ENCODE measurements around the gene CNNM2.

Gene CNNM2

DNA sequence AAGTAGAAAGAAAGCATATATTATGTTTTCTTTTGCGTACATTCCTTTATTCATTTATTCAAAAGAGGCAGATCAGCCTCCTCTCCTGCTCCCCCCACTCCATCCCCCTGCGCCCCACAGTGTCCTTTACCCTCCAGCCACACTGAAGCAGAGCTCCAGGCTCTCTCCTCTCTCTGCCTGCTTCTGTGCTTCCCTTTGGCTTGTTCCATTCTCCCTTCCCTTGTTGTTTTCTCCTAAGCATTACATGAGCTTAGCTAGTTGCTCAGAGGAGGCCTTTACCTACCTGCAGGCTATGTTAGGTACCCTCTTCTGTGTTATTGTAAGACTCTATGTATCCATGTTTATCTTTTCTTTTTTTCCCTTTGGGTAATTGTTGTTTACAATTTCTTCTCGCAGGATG lies 27.4 kb downstream of the CNNM2 start:
- Histone ChIP-seq H3K4me3 (ENCODE audit: low read length in 2 of 2) (no peak overlapping the region), H3K9ac (ENCODE audit: low read depth in 1 of 2, low read length in 2 of 2) (no peak overlapping the region), H3K4me1 (ENCODE audit: control insufficient read depth in 2 of 2, insufficient read depth in 2 of 2, low read length in 2 of 2) (peaks cover 0 to 5% of the 10 kb centered on the region in 2 donors), H3K27me3 (ENCODE audit: control insufficient read depth in 2 of 2, insufficient read depth in 2 of 2, low read length in 2 of 2) (no peaks in the 10 kb centered on the region), H3K36me3 (ENCODE audit: control insufficient read depth in 2 of 2, insufficient read depth in 2 of 2, low read length in 2 of 2) (no peaks in the 10 kb centered on the region), H3K27ac (ENCODE audit: low read depth in 2 of 2, low read length in 2 of 2) (no peak overlapping the region), H3K9me3 (ENCODE audit: control insufficient read depth in 2 of 2, low read length in 2 of 2) (no peaks in the 10 kb centered on the region)

DNA sequence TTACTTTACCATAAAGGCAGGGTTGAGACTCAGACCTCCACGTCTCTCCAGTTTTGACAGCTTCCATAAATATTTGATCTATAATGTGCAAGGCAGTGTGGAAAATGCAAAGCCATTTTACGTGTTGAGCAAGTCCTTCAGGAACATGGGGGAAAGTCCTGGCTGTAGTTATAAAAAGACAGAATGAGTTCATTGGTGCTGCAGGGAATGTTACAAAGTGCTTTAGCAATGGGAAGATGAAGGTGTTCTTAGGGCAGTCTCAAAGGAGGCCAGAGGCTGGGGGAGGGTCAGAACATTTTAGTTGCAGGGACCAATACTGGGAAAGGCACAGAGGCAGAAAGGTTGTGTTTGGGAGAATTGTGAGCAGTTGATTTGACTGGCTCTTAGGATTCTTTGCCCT lies 27.9 kb downstream of the CNNM2 start:
- Histone ChIP-seq H3K4me1 (ENCODE audit: control insufficient read depth in 2 of 2, insufficient read depth in 2 of 2, low read length in 2 of 2) (peaks cover 0 to 5% of the 10 kb centered on the region in 2 donors), H3K9me3 (ENCODE audit: control insufficient read depth in 2 of 2, low read length in 2 of 2) (no peaks in the 10 kb centered on the region), H3K9ac (ENCODE audit: low read depth in 1 of 2, low read length in 2 of 2) (no peak overlapping the region), H3K27me3 (ENCODE audit: control insufficient read depth in 2 of 2, insufficient read depth in 2 of 2, low read length in 2 of 2) (no peaks in the 10 kb centered on the region), H3K4me3 (ENCODE audit: low read length in 2 of 2) (no peak overlapping the region), H3K36me3 (ENCODE audit: control insufficient read depth in 2 of 2, insufficient read depth in 2 of 2, low read length in 2 of 2) (no peaks in the 10 kb centered on the region), H3K27ac (ENCODE audit: low read depth in 2 of 2, low read length in 2 of 2) (no peak overlapping the region)

DNA sequence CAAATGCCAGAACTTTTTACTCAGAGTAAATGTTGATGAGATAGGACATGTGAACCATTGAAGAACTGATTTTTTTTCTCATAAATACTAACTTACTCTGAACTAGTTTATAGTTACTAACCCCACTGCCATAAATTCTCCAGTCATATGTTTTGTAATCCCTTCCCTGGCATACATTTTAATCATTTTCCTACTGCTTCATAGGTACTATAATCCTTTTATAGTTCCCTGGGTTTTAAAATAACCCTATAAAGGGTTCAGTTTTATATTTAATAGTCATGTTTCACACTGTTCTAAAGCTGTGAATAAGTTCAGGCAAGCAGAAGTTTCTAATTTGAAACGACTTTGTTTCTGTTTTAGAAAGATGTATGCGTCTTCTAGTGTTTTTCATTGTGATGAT lies 28.9 kb downstream of the CNNM2 start:
- H3K4me3 ChIP-seq (ENCODE audit: low read length in 2 of 2): no peak overlapping the region
- H3K4me1 ChIP-seq (ENCODE audit: control insufficient read depth in 2 of 2, insufficient read depth in 2 of 2, low read length in 2 of 2): peaks cover 0 to 5% of the 10 kb centered on the region in 2 donors
- no peak overlapping the region for H3K9ac ChIP-seq (ENCODE audit: low read depth in 1 of 2, low read length in 2 of 2)
- H3K27me3 ChIP-seq (ENCODE audit: control insufficient read depth in 2 of 2, insufficient read depth in 2 of 2, low read length in 2 of 2): no peaks in the 10 kb centered on the region
- no peaks in the 10 kb centered on the region for H3K36me3 ChIP-seq (ENCODE audit: control insufficient read depth in 2 of 2, insufficient read depth in 2 of 2, low read length in 2 of 2)
- no peak overlapping the region for H3K27ac ChIP-seq (ENCODE audit: low read depth in 2 of 2, low read length in 2 of 2)
- H3K9me3 ChIP-seq (ENCODE audit: control insufficient read depth in 2 of 2, low read length in 2 of 2): no peaks in the 10 kb centered on the region

DNA sequence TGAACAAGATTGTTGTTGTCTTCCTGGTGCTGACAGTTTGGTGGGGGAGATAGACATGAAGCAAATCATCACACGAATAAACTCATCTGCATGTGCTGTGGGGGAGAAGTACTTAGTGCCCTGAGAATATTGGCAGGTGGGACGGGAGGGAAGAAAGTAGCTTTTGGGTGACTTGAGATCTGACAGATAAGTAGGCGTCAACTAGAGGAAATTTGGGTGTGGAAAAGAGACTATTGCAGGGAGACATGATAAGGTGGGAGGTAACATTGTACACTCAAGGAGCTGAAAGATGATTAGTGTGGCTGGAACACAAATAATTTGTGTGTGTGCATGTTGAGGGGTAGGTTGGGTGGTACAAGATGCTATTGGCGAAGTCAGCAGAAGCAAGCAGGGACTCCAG lies 30.1 kb downstream of the CNNM2 start:
- Histone ChIP-seq H3K36me3 (ENCODE audit: control insufficient read depth in 2 of 2, insufficient read depth in 2 of 2, low read length in 2 of 2) (no peaks in the 10 kb centered on the region), H3K4me3 (ENCODE audit: low read length in 2 of 2) (no peak overlapping the region), H3K4me1 (ENCODE audit: control insufficient read depth in 2 of 2, insufficient read depth in 2 of 2, low read length in 2 of 2) (peaks cover 0 to 8% of the 10 kb centered on the region in 2 donors), H3K27me3 (ENCODE audit: control insufficient read depth in 2 of 2, insufficient read depth in 2 of 2, low read length in 2 of 2) (no peaks in the 10 kb centered on the region), H3K9me3 (ENCODE audit: control insufficient read depth in 2 of 2, low read length in 2 of 2) (no peaks in the 10 kb centered on the region), H3K27ac (ENCODE audit: low read depth in 2 of 2, low read length in 2 of 2) (no peak overlapping the region), H3K9ac (ENCODE audit: low read depth in 1 of 2, low read length in 2 of 2) (no peak overlapping the region)

DNA sequence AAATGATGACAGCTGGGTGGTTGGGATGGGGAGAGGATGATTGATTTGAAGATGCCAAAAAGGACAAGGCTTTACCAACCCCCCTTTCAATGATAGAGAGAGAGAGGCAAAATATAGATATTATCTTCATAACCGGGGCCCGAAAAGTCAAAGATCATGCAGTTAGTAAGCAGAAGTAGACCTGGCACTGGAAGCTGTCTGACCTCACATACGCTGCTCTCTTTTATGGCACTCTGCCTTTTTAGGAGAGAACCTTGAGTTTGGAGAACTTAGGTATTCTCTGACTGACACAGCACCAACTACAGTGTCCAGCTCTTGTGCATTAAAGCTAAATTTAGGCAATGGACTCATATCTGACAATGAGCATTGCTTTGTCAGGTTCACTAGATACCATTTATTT lies 30.7 kb downstream of the CNNM2 start:
- no peaks in the 10 kb centered on the region for H3K9me3 ChIP-seq (ENCODE audit: control insufficient read depth in 2 of 2, low read length in 2 of 2)

DNA sequence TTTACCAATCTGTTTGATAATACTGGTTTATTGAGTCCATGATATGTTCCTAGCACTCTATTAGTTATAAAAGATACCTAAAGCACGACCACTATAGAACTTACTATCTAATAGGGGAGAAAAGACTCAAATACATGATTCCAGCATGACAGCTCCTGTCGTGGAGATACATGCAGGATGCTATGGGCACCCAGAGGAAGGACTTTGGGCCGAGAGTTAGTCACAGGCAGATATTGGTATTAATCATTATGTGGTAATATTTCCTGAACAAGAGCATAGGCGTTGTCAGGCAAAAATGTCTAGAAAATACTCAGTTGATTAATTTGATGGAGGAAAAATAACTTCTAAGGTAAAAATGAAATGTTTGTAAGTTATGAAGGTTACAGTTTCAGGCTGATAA lies 31.8 kb downstream of the CNNM2 start:
- Histone ChIP-seq H3K27me3 (ENCODE audit: control insufficient read depth in 2 of 2, insufficient read depth in 2 of 2, low read length in 2 of 2) (no peaks in the 10 kb centered on the region), H3K4me1 (ENCODE audit: control insufficient read depth in 2 of 2, insufficient read depth in 2 of 2, low read length in 2 of 2) (peaks cover 0 to 8% of the 10 kb centered on the region in 2 donors), H3K9me3 (ENCODE audit: control insufficient read depth in 2 of 2, low read length in 2 of 2) (no peaks in the 10 kb centered on the region), H3K27ac (ENCODE audit: low read depth in 2 of 2, low read length in 2 of 2) (no peak overlapping the region), H3K9ac (ENCODE audit: low read depth in 1 of 2, low read length in 2 of 2) (no peak overlapping the region), H3K4me3 (ENCODE audit: low read length in 2 of 2) (no peak overlapping the region), H3K36me3 (ENCODE audit: control insufficient read depth in 2 of 2, insufficient read depth in 2 of 2, low read length in 2 of 2) (peaks cover 0 to 2% of the 10 kb centered on the region in 2 donors)

More for the DNA sequence above, 30.7 kb downstream of the CNNM2 start:
- Histone ChIP-seq H3K4me1 (ENCODE audit: control insufficient read depth in 2 of 2, insufficient read depth in 2 of 2, low read length in 2 of 2) (peaks cover 0 to 8% of the 10 kb centered on the region in 2 donors), H3K27me3 (ENCODE audit: control insufficient read depth in 2 of 2, insufficient read depth in 2 of 2, low read length in 2 of 2) (no peaks in the 10 kb centered on the region), H3K36me3 (ENCODE audit: control insufficient read depth in 2 of 2, insufficient read depth in 2 of 2, low read length in 2 of 2) (no peaks in the 10 kb centered on the region), H3K27ac (ENCODE audit: low read depth in 2 of 2, low read length in 2 of 2) (no peak overlapping the region), H3K9ac (ENCODE audit: low read depth in 1 of 2, low read length in 2 of 2) (no peak overlapping the region), H3K4me3 (ENCODE audit: low read length in 2 of 2) (no peak overlapping the region)

DNA sequence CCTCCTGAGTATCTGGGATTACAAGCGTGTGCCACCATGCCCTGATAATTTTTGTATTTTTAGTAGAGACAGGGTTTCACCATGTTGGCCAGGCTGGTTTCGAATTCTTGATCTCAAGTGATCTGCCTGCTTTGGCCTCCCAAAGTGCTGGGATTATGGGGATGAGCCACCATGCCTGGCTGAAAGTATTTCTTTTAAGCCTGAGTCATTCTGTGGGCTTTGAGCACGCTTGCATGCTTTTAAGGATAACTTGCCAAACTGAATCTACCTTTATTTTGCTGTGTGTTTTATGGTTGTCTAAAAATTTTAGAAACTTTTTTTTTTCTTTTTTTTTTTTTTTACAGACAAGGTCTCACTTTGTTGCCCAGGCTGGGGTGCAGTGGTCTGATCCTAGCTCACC lies 33.2 kb downstream of the CNNM2 start:
- Histone ChIP-seq H3K4me3 (ENCODE audit: low read length in 2 of 2) (no peak overlapping the region), H3K36me3 (ENCODE audit: control insufficient read depth in 2 of 2, insufficient read depth in 2 of 2, low read length in 2 of 2) (peaks cover 0 to 2% of the 10 kb centered on the region in 2 donors), H3K9ac (ENCODE audit: low read depth in 1 of 2, low read length in 2 of 2) (no peak overlapping the region), H3K27me3 (ENCODE audit: control insufficient read depth in 2 of 2, insufficient read depth in 2 of 2, low read length in 2 of 2) (no peaks in the 10 kb centered on the region), H3K27ac (ENCODE audit: low read depth in 2 of 2, low read length in 2 of 2) (no peak overlapping the region), H3K4me1 (ENCODE audit: control insufficient read depth in 2 of 2, insufficient read depth in 2 of 2, low read length in 2 of 2) (peaks cover 0 to 3% of the 10 kb centered on the region in 2 donors), H3K9me3 (ENCODE audit: control insufficient read depth in 2 of 2, low read length in 2 of 2) (no peaks in the 10 kb centered on the region)

DNA sequence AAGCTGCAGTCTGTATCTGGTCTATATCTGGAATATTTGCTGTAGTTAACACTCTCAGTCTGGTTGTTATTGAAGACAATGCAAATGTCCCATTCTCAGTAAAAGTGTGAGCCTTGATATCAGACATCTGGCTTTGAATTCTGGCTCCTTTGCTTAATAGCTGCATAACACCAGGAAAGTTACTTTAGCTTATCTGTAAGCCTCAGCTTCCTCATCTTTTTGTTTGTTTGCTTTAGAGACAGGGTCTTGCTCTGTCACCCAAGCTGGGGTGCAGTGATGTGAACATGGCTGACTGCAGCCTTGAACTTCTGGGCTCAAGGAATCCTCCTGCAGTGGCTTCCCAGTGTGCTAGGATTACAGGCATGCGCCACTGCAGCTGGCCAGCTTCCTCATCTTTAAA lies 41.3 kb downstream of the CNNM2 start:
- H3K27ac ChIP-seq (ENCODE audit: low read depth in 2 of 2, low read length in 2 of 2): no peak overlapping the region
- peaks cover 0 to 2% of the 10 kb centered on the region in 2 donors for H3K36me3 ChIP-seq (ENCODE audit: control insufficient read depth in 2 of 2, insufficient read depth in 2 of 2, low read length in 2 of 2)
- no peak overlapping the region for H3K4me3 ChIP-seq (ENCODE audit: low read length in 2 of 2)
- no peaks in the 10 kb centered on the region for H3K9me3 ChIP-seq (ENCODE audit: control insufficient read depth in 2 of 2, low read length in 2 of 2)
- H3K4me1 ChIP-seq (ENCODE audit: control insufficient read depth in 2 of 2, insufficient read depth in 2 of 2, low read length in 2 of 2): peaks cover under 1% of the 10 kb centered on the region in 2 donors
- H3K27me3 ChIP-seq (ENCODE audit: control insufficient read depth in 2 of 2, insufficient read depth in 2 of 2, low read length in 2 of 2): no peaks in the 10 kb centered on the region
- H3K9ac ChIP-seq (ENCODE audit: low read depth in 1 of 2, low read length in 2 of 2): no peak overlapping the region

DNA sequence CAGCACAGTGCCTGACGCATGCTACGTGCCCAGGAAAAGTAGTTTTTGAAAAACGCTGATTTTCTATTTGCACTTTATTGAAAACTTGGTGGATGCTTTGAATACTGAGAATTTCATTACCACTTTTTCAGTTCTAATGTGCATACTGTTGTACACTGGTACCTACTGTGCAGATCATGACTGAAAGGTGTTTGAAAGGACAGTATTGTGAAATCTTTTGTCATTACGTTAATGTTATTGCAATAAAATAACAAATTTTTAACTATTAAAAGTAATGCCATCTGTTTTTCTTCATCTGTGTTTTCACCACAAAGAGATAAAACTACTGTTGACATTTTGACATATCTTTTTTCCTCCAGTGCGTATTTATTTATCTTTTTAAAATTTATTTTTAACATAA lies 42.1 kb downstream of the CNNM2 start:
- Histone ChIP-seq H3K27ac (ENCODE audit: low read depth in 2 of 2, low read length in 2 of 2) (no peak overlapping the region), H3K36me3 (ENCODE audit: control insufficient read depth in 2 of 2, insufficient read depth in 2 of 2, low read length in 2 of 2) (no peaks in the 10 kb centered on the region), H3K4me3 (ENCODE audit: low read length in 2 of 2) (no peak overlapping the region), H3K4me1 (ENCODE audit: control insufficient read depth in 2 of 2, insufficient read depth in 2 of 2, low read length in 2 of 2) (peaks cover 6 to 8% of the 10 kb centered on the region in 2 donors), H3K27me3 (ENCODE audit: control insufficient read depth in 2 of 2, insufficient read depth in 2 of 2, low read length in 2 of 2) (no peaks in the 10 kb centered on the region), H3K9me3 (ENCODE audit: control insufficient read depth in 2 of 2, low read length in 2 of 2) (no peaks in the 10 kb centered on the region), H3K9ac (ENCODE audit: low read depth in 1 of 2, low read length in 2 of 2) (no peak overlapping the region)

DNA sequence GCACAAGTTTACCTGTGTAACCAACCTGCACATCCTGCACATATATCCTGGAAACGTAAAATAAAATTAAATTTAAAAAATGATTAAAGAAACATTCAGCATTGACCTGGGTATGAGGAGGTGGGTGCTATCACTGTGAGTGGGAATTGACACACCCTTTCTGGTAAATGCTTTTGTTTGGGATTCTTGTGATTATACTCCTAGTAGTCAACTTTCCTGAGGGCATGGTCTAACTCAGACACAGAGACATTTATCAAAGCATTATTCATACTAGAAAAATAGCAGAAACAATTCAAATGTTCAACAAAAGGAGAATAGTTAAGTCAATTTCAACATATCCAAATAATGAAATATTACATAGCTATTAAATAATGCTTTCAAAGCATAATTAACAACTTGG lies 44.2 kb downstream of the CNNM2 start:
- H3K9ac ChIP-seq (ENCODE audit: low read depth in 1 of 2, low read length in 2 of 2): no peak overlapping the region
- no peaks in the 10 kb centered on the region for H3K36me3 ChIP-seq (ENCODE audit: control insufficient read depth in 2 of 2, insufficient read depth in 2 of 2, low read length in 2 of 2)
- no peaks in the 10 kb centered on the region for H3K9me3 ChIP-seq (ENCODE audit: control insufficient read depth in 2 of 2, low read length in 2 of 2)
- peaks cover 12 to 18% of the 10 kb centered on the region in 2 donors for H3K4me1 ChIP-seq (ENCODE audit: control insufficient read depth in 2 of 2, insufficient read depth in 2 of 2, low read length in 2 of 2)
- H3K27me3 ChIP-seq (ENCODE audit: control insufficient read depth in 2 of 2, insufficient read depth in 2 of 2, low read length in 2 of 2): no peaks in the 10 kb centered on the region
- no peak overlapping the region for H3K27ac ChIP-seq (ENCODE audit: low read depth in 2 of 2, low read length in 2 of 2)
- no peak overlapping the region for H3K4me3 ChIP-seq (ENCODE audit: low read length in 2 of 2)

Data from mucosa of rectum (tissue), 2 donors.